Hepatocyte (in vitro differentiated cells): ENCODE measurements around the gene HSPBP1.

Experiments
- EZH2 ChIP-seq: fragments of 200-600 bp; sonication (generic); IDR thresholded peaks from 2 replicates; pipeline ENCODE4 v1.6.1; 2016; ENCODE audit warnings: antibody characterized with exemption, mild to moderate bottlenecking, borderline replicate concordance
- EZH2phosphoT487 ChIP-seq: fragments of 200-600 bp; sonication (generic); IDR thresholded peaks from one replicate; pipeline ENCODE4 v1.6.1; 2018; ENCODE audit warnings: antibody characterized with exemption, mild to moderate bottlenecking, low read depth, moderate library complexity; ENCODE audit not compliant: unreplicated experiment, severe bottlenecking
- TF ChIP-seq, protein P1 (sequence below): fragments of 200-600 bp; sonication (generic); IDR thresholded peaks from 2 replicates; pipeline ENCODE4 v1.5.1; 2016; ENCODE audit warnings: antibody characterized with exemption, mild to moderate bottlenecking; ENCODE audit not compliant: poor library complexity

DNA sequence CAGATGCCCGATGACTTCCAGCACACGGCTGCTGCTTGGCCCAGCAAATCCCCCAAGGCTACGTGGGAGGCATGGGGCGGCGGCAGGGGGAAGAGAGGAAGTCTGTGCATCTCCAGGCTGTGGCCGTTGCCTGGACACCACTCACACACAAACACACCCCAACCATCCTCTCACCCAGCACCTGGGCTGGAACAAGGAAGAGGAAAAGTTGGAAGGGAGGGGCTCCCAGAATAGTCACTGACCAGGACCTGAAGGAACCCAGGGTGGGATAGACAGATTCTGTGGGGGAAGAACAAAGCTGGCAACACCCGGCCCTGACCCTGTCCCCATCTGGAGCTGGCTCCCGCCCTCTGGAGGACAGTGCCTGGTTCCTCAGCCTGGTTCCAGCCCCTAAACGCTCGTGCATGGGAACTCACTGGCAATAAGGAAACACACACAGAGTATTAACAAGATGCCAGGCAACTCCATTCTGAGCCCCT, 32.2 kb downstream of the HSPBP1 start:
- TF ChIP-seq, protein P1, sequence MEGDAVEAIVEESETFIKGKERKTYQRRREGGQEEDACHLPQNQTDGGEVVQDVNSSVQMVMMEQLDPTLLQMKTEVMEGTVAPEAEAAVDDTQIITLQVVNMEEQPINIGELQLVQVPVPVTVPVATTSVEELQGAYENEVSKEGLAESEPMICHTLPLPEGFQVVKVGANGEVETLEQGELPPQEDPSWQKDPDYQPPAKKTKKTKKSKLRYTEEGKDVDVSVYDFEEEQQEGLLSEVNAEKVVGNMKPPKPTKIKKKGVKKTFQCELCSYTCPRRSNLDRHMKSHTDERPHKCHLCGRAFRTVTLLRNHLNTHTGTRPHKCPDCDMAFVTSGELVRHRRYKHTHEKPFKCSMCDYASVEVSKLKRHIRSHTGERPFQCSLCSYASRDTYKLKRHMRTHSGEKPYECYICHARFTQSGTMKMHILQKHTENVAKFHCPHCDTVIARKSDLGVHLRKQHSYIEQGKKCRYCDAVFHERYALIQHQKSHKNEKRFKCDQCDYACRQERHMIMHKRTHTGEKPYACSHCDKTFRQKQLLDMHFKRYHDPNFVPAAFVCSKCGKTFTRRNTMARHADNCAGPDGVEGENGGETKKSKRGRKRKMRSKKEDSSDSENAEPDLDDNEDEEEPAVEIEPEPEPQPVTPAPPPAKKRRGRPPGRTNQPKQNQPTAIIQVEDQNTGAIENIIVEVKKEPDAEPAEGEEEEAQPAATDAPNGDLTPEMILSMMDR = no peak
- TF ChIP-seq EZH2 = no peak
- TF ChIP-seq EZH2phosphoT487 = no peak
